Hepatocyte (in vitro differentiated cells): ENCODE measurements around the gene CFAP70.

ENCODE experiments used
- CTCF ChIP-seq: fragments of 200-600 bp; sonication (generic); IDR thresholded peaks from 2 replicates; pipeline ENCODE4 v1.5.1; 2016; ENCODE audit warnings: antibody characterized with exemption, mild to moderate bottlenecking; ENCODE audit not compliant: poor library complexity
- EZH2 ChIP-seq: fragments of 200-600 bp; sonication (generic); IDR thresholded peaks from 2 replicates; pipeline ENCODE4 v1.6.1; 2016; ENCODE audit warnings: antibody characterized with exemption, mild to moderate bottlenecking, borderline replicate concordance
- EZH2phosphoT487 ChIP-seq: fragments of 200-600 bp; sonication (generic); IDR thresholded peaks from one replicate; pipeline ENCODE4 v1.6.1; 2018; ENCODE audit warnings: antibody characterized with exemption, mild to moderate bottlenecking, low read depth, moderate library complexity; ENCODE audit not compliant: unreplicated experiment, severe bottlenecking

GRCh38 chr10:73366381-73367298, 8.0 kb upstream of the CFAP70 start:
- TF ChIP-seq EZH2phosphoT487 (no peak), EZH2 (no peak), CTCF (no peak)
